Memory B cell (primary cell): ENCODE data around the gene UBE2QL1.

Source experiments
- ATAC-seq: fragments of 150-1000 bp; cut with Tn5 transposase; 2 replicates; pipeline ENCODE4 v1.10.0; 2021; ENCODE audit warnings: low read depth, mild to moderate bottlenecking, moderate library complexity
- DNase-seq, 2 donors: peaks; one replicate each; pipeline ENCODE4 v3.0.0; 2022; ENCODE audit warnings: low spot score in 2 of 2
- H3K27ac Mint-ChIP-seq: one replicate; pipeline ENCODE4 v1.8.0; 2022; ENCODE audit warnings: mild to moderate bottlenecking, moderate library complexity, mixed read lengths
- H3K27me3 Mint-ChIP-seq: one replicate; pipeline ENCODE4 v1.8.0; 2022; ENCODE audit warnings: mixed read lengths
- H3K36me3 Mint-ChIP-seq: one replicate; pipeline ENCODE4 v1.8.0; 2022; ENCODE audit warnings: mild to moderate bottlenecking, mixed read lengths
- H3K4me1 Mint-ChIP-seq: one replicate; pipeline ENCODE4 v1.8.0; 2022; ENCODE audit warnings: mixed read lengths
- H3K4me3 Mint-ChIP-seq: one replicate; pipeline ENCODE4 v1.8.0; 2022; ENCODE audit warnings: mild to moderate bottlenecking, moderate library complexity, mixed read lengths
- H3K9me3 Mint-ChIP-seq: one replicate; pipeline ENCODE4 v1.8.0; 2022; ENCODE audit warnings: mixed read lengths

UBE2QL1 gene

GRCh38 chr5:6455571-6456200 is 7.0 kb downstream of the UBE2QL1 start:
- Mint-ChIP-seq H3K27me3 (peaks cover 20% of the 10 kb centered on the region), H3K36me3 (peaks cover 1% of the 10 kb centered on the region), H3K4me3 (no peak overlapping the region), H3K27ac (no peak overlapping the region), H3K4me1 (no peaks in the 10 kb centered on the region), H3K9me3 (no peaks in the 10 kb centered on the region)
- ATAC-seq: no peak
- DNase-seq: no peak

- ATAC-seq (no peak), DNase-seq (no peak)
- H3K4me1 Mint-ChIP-seq: no peaks in the 10 kb centered on the region
- no peak overlapping the region for H3K27ac Mint-ChIP-seq
- no peaks in the 10 kb centered on the region for H3K9me3 Mint-ChIP-seq
- H3K4me3 Mint-ChIP-seq: no peak overlapping the region
- H3K27me3 Mint-ChIP-seq: peaks cover 17% of the 10 kb centered on the region
- H3K36me3 Mint-ChIP-seq: peaks cover 1% of the 10 kb centered on the region
Observed at GRCh38 chr5:6456766-6457370, 8.2 kb downstream of the UBE2QL1 start.

- no peak overlapping the region for H3K27ac Mint-ChIP-seq
- H3K4me3 Mint-ChIP-seq: no peak overlapping the region
- peaks cover 17% of the 10 kb centered on the region for H3K27me3 Mint-ChIP-seq
- H3K4me1 Mint-ChIP-seq: no peaks in the 10 kb centered on the region
- ATAC-seq (no peak), DNase-seq (no peak)
- H3K9me3 Mint-ChIP-seq: no peaks in the 10 kb centered on the region
- H3K36me3 Mint-ChIP-seq: peaks cover 1% of the 10 kb centered on the region
Observed at GRCh38 chr5:6457592-6457991, 8.9 kb downstream of the UBE2QL1 start.

GRCh38 chr5:6458833-6459232 is 10.2 kb downstream of the UBE2QL1 start:
- no peak for DNase-seq
- Mint-ChIP-seq H3K9me3 (no peaks in the 10 kb centered on the region), H3K4me1 (no peaks in the 10 kb centered on the region), H3K4me3 (no peak overlapping the region), H3K27ac (no peak overlapping the region), H3K27me3 (peaks cover 19% of the 10 kb centered on the region), H3K36me3 (peaks cover 1% of the 10 kb centered on the region)
- ATAC-seq: no peak

- Mint-ChIP-seq H3K9me3 (no peaks in the 10 kb centered on the region), H3K27ac (no peak overlapping the region), H3K27me3 (peaks cover 13% of the 10 kb centered on the region), H3K4me3 (no peak overlapping the region), H3K4me1 (no peaks in the 10 kb centered on the region), H3K36me3 (peaks cover 1% of the 10 kb centered on the region)
- DNase-seq (no peak), ATAC-seq (no peak)
Observed at GRCh38 chr5:6459896-6460295, 11.2 kb downstream of the UBE2QL1 start.

- H3K27me3 Mint-ChIP-seq: peaks cover 9% of the 10 kb centered on the region
- no peak for ATAC-seq
- no peak for DNase-seq
- H3K36me3 Mint-ChIP-seq: peaks cover 1% of the 10 kb centered on the region
- no peak overlapping the region for H3K4me3 Mint-ChIP-seq
- no peak overlapping the region for H3K27ac Mint-ChIP-seq
- no peaks in the 10 kb centered on the region for H3K9me3 Mint-ChIP-seq
- no peaks in the 10 kb centered on the region for H3K4me1 Mint-ChIP-seq
Observed at GRCh38 chr5:6461006-6461405, 12.3 kb downstream of the UBE2QL1 start.

- H3K4me1 Mint-ChIP-seq: no peaks in the 10 kb centered on the region
- peaks cover 6% of the 10 kb centered on the region for H3K27me3 Mint-ChIP-seq
- no peak overlapping the region for H3K4me3 Mint-ChIP-seq
- no peaks in the 10 kb centered on the region for H3K36me3 Mint-ChIP-seq
- H3K27ac Mint-ChIP-seq: no peak overlapping the region
- no peak for DNase-seq
- ATAC-seq: no peak
- no peaks in the 10 kb centered on the region for H3K9me3 Mint-ChIP-seq
Observed at GRCh38 chr5:6461793-6462650, 13.4 kb downstream of the UBE2QL1 start.

GRCh38 chr5:6462671-6463070 is 14.0 kb downstream of the UBE2QL1 start:
- DNase-seq (no peak), ATAC-seq (no peak)
- no peaks in the 10 kb centered on the region for H3K36me3 Mint-ChIP-seq
- H3K9me3 Mint-ChIP-seq: no peaks in the 10 kb centered on the region
- peaks cover 2% of the 10 kb centered on the region for H3K27me3 Mint-ChIP-seq
- H3K27ac Mint-ChIP-seq: no peak overlapping the region
- no peaks in the 10 kb centered on the region for H3K4me1 Mint-ChIP-seq
- no peak overlapping the region for H3K4me3 Mint-ChIP-seq

GRCh38 chr5:6464441-6464840 is 15.8 kb downstream of the UBE2QL1 start:
- Mint-ChIP-seq H3K27me3 (peaks cover 8% of the 10 kb centered on the region), H3K4me1 (no peaks in the 10 kb centered on the region), H3K36me3 (no peaks in the 10 kb centered on the region), H3K4me3 (no peak overlapping the region), H3K9me3 (no peaks in the 10 kb centered on the region), H3K27ac (no peak overlapping the region)
- no peak for DNase-seq
- no peak for ATAC-seq

- DNase-seq (no peak), ATAC-seq (no peak)
- Mint-ChIP-seq H3K4me3 (no peak overlapping the region), H3K27me3 (peaks cover 8% of the 10 kb centered on the region), H3K27ac (no peak overlapping the region), H3K36me3 (no peaks in the 10 kb centered on the region), H3K9me3 (peaks cover 1% of the 10 kb centered on the region), H3K4me1 (no peaks in the 10 kb centered on the region)
Observed at GRCh38 chr5:6465831-6466790, 17.5 kb downstream of the UBE2QL1 start.

- Mint-ChIP-seq H3K9me3 (peaks cover 1% of the 10 kb centered on the region), H3K27ac (no peak overlapping the region), H3K4me3 (no peak overlapping the region), H3K27me3 (peaks cover 8% of the 10 kb centered on the region), H3K36me3 (no peaks in the 10 kb centered on the region), H3K4me1 (no peaks in the 10 kb centered on the region)
- ATAC-seq (no peak), DNase-seq (no peak)
Observed at GRCh38 chr5:6466975-6467567, 18.4 kb downstream of the UBE2QL1 start.

- Mint-ChIP-seq H3K9me3 (peaks cover 1% of the 10 kb centered on the region), H3K4me3 (no peak overlapping the region), H3K36me3 (no peaks in the 10 kb centered on the region), H3K27me3 (peaks cover 8% of the 10 kb centered on the region), H3K4me1 (no peaks in the 10 kb centered on the region), H3K27ac (no peak overlapping the region)
- DNase-seq (no peak), ATAC-seq (no peak)
Observed at GRCh38 chr5:6467591-6467990, 18.9 kb downstream of the UBE2QL1 start.

- no peak overlapping the region for H3K27ac Mint-ChIP-seq
- no peak overlapping the region for H3K4me3 Mint-ChIP-seq
- no peaks in the 10 kb centered on the region for H3K36me3 Mint-ChIP-seq
- DNase-seq (no peak), ATAC-seq (no peak)
- H3K4me1 Mint-ChIP-seq: no peaks in the 10 kb centered on the region
- peaks cover 11% of the 10 kb centered on the region for H3K27me3 Mint-ChIP-seq
- peaks cover 1% of the 10 kb centered on the region for H3K9me3 Mint-ChIP-seq
Observed at GRCh38 chr5:6468104-6468503, 19.4 kb downstream of the UBE2QL1 start.
